Left ventricle myocardium superior (tissue), 1 donor: ENCODE measurements around the gene PRCP. TPM values are rescaled to one million over a fixed set of nuclear protein-coding genes. Genes with fewer than 3 reads are reported as not detected.

Experiments
- ATAC-seq: fragments of 200-7000 bp; cut with Tn5 transposase; one replicate; pipeline ENCODE4 v1.9.1; 2020; ENCODE audit warnings: mild to moderate bottlenecking, moderate library complexity
- DNase-seq: peaks from one replicate; pipeline ENCODE4 v3.0.0-alpha.2; 2020
- intact Hi-C: fragments of 100-400 bp; cut with micrococcal nuclease; formaldehyde crosslinking; loops from one replicate; pipeline ENCODE4 v1.11.0; 2022
- total RNA-seq: library from RNA; stranded (reverse); fragmentation: NEBNext Ultra II Directional; extraction: Animal tissue kit (Norgen Biotek cat#: 25700); gene quantifications from one replicate; pipeline ENCODE4 v1.2.1, GENCODE V29; 2021
- donor health status: DM: no; HTN: yes; CAD: no; lungs with severe emphysema.

PRCP gene
- total RNA-seq, 1 donor from 2014 or later = 41.1 TPM

DNA sequence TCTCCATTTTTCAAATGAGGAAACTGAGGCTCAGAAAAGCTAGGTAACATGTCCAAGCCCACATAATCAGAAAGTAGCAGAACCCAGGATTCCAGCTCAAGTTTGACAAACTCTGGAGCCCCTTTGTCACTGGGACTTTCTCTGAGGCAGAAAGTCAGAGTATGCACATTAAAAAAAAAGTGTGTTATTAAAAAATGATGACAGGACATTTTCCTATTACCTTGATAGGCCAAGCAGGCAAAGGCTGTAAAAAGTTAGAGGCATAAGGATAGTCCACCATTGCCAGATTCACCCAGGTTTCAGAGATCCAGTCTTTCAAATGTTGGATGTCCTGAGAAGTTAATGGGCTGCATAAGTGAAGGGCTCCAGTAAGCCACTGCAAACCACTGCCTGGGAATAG, 51.4 kb downstream of the PRCP start:
- intact Hi-C loops = no loop called here
- DNase-seq (no peak), ATAC-seq (no peak)

DNA sequence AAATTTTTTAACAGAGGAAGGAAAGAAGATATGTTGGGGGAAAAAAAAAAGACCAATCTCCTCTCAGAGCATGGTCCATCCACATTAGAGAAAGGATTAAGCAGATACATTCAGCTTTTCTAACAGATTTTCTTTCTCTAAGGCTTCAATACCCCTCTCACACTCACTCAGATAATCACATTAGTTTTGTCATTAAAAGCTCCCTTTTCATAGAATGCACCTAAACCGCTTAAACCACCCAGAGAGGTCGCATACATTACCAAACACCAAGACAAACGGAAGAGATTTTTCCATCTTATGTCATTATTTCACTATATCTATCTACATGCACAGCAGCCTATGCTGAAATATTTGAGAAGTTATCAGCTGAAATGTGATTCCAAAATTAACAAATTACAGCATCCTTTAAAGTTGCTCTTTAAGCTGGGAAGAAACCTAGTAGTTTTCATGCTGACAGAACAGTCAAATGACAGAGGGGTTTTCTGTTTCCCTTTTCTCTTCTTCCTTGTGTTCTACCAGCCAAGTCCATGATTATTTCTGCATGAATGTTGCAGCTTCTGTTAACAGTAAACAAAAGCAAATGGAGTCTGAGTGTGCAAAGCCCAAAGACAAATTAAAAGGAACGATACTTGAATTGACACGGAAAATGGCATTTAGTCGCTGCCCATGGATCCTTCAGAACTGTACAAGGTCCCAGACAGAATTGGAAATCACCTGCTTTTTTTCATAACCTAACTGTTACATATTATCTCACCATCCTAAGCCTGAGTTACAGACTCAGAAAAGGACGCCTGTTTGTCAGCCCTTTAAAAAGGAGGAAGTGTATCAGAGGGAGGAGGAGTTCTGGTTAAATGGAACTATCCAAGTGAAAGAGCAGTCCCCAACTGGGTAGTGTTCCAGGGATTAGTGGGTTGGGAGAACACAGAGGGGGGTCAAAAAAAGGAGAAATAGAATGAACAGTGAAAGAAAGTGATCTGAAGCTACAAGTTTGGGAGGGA, 54.6 kb downstream of the PRCP start:
- no peak for ATAC-seq
- intact Hi-C loops = no loop called here
- no peak for DNase-seq

DNA sequence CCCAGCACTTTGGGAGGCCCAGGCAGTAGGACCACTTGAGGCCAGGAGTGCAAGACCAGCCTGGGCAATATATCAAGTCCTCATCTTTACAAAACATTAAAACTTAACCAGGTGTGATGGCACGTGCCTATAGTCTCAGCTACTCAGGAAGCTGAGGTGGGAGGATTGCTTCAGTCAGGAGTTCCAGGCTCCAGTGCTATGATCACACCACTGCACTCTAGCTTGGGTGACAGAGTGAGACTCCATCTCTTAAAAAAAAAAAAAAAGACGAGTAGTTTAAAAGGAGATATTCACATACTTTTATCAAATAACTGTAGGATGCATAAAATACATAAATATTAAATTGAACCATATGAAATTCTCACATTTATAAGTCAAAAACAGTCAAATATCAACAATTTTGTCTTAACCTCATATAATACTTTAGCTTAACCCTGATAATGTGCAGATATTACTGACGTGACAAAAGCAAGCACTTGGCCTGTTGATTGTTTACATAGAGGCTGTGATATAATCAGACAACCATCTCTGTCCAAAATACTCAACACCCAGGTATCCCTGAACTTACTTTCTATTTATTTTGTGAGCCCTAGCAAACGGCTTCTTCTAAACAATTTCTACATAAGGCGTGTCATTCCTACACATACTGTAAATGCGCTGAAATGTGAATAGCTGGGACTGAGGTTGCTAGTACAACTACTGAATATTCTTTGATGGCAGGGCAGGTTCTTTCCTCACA, 57.0 kb downstream of the PRCP start:
- intact Hi-C loops = no loop called here
- DNase-seq (no peak), ATAC-seq (no peak)

DNA sequence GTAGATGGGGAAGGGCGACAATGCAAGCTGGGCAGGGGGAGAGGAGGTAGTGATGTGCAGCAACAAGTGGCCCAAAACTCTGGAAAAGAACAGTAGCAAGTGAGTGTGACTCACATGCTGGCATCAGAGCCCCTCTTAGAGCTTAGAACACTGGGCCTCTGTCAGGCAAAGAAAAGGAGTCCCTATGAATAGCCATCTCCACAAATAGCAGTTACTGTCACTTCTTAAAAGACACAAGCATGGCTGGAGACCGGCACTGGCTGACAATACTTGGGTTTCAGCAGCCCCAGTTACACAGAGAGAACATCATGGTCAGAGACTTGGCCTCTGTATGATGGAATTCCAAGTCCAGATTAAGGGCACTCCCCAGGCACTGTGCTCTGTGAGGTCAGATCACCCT, 58.2 kb downstream of the PRCP start:
- intact Hi-C loops = no loop called here
- no peak for DNase-seq
- peak; percentile 93 for ATAC-seq

DNA sequence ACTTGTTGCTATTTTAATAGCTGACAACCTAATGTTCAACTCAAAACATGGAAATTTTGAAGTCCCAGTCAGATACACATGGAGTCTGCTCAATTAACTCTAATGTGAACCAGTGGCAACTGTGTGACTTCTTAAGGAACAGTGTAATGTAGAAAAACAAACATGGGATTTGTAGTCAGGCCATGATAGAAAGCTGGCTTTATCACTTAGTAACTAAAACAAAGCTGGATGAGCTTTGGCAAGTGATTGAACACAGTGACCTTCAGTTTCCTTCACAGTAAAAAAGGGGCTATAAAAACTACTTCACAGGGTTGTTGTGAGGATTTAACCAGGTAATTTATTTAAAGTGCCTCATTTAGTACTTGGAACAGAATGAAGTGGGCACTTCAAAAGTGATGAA, 62.6 kb downstream of the PRCP start:
- DNase-seq = no peak
- no peak for ATAC-seq
- intact Hi-C loops = no loop called here

DNA sequence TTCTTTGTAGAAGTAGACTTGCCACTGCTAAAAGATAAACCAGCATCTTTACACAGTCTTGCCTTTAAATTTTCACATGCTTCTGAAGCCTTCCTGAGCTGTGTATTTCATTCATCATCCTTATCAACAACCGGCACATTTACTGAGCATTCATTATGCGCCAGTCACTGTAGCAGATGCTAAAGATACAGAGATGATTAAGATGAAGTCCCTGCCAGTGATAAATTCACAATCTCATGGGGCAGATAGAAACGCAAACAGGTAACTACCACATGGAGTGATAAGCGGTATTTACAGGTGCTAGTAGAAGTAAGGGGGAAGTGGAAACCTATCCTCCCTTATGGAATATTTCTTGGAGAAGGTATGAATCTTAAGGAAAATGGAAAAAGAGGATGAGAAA, 67.2 kb downstream of the PRCP start:
- intact Hi-C loops = no loop called here
- no peak for ATAC-seq
- DNase-seq = no peak

DNA sequence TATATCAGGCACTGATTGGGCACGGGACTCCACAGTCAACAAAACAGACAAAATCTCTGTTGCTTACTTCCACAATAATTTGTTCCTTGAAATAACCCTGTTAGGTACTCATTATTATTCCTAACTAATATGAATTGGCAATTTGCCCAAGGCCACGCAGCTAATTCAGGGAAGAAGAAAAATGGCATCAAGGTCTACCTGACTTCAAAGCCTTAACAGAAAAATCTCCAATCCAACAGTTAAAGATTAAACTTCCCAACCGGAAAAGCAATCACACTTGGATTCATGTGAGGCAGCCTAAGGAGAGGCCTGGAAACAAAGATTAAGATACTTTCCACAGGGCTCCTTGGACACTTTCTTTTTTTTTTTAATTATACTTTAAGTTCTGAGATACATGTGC, 68.9 kb downstream of the PRCP start:
- intact Hi-C loops = no loop called here
- DNase-seq (no peak), ATAC-seq (no peak)

DNA sequence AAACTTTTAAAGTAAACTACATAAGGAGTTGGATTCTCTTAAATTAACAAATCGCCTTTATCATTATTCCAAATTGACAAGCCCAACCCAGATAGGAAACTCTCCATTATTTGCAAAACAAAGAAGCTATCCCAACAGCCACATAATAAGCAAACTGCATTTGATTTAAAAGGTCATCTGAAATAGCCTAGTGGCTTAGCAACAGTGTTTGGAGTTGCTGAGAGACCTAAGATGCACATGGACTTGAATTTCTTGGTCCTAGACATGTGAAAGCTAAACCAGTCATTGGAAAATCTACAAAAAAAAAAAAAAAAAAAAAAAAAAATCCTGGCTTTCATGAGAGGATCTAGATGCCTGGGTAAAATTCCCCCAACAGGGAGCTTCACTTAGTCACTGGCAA, 69.5 kb downstream of the PRCP start:
- DNase-seq (no peak), ATAC-seq (no peak)
- intact Hi-C loops = no loop called here

DNA sequence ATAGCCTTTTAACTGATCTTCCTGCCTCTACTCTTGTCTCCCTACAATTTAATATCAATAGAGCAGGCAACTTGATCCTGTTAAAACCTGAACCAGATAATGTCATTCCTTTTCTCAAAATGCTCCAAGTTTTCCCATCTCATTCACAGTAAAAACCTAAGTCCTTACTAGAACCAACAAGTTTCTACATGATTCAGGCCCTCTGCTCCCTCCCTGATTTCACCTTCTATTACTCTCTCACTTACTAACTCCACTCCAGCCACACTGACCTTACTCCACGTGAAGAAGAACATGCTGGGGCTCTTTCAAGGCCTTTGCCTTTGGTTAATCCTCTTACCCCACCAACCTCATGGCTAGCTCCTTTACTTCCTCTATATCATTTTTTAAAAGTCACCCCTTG, 71.1 kb downstream of the PRCP start:
- ATAC-seq = no peak
- intact Hi-C loops = no loop called here
- no peak for DNase-seq

DNA sequence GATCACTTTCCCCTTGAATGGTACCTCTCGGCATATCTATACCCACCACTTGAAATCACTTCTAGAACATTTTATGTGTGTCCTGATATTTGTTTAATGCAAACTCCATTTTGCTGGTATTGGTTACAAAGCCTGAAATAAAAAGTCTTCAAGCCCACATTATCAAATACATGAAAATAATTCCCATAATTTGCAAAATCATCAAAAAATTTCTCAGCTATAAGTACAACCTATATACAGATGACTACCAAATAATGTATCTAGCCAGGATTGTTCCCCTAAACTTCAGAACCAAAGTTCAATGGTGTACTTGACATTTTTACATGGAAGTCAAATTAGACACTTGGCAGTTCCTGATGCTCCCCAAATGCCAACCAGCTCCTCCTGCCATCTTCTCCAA, 71.8 kb downstream of the PRCP start:
- no peak for DNase-seq
- ATAC-seq = no peak
- intact Hi-C loops = no loop called here

DNA sequence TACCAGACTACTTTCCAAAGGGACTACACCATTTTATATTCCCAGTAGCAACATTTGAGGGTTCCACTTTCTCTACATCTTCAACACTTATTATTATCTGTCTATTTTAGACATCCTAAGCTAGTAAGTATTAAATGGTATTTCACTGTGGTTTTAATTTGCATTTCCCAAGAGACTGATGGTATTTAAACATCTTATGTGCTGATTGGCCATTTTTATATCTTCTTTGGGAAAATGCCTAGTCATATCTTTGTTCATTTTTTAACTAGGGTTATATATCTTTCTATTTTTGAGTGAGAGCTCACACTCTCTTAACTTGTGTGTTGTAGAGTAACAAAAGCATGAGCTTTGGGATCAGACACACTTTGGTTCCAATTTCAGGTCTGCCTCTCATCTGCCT, 73.7 kb downstream of the PRCP start:
- intact Hi-C loops = no loop called here
- ATAC-seq = no peak

DNA sequence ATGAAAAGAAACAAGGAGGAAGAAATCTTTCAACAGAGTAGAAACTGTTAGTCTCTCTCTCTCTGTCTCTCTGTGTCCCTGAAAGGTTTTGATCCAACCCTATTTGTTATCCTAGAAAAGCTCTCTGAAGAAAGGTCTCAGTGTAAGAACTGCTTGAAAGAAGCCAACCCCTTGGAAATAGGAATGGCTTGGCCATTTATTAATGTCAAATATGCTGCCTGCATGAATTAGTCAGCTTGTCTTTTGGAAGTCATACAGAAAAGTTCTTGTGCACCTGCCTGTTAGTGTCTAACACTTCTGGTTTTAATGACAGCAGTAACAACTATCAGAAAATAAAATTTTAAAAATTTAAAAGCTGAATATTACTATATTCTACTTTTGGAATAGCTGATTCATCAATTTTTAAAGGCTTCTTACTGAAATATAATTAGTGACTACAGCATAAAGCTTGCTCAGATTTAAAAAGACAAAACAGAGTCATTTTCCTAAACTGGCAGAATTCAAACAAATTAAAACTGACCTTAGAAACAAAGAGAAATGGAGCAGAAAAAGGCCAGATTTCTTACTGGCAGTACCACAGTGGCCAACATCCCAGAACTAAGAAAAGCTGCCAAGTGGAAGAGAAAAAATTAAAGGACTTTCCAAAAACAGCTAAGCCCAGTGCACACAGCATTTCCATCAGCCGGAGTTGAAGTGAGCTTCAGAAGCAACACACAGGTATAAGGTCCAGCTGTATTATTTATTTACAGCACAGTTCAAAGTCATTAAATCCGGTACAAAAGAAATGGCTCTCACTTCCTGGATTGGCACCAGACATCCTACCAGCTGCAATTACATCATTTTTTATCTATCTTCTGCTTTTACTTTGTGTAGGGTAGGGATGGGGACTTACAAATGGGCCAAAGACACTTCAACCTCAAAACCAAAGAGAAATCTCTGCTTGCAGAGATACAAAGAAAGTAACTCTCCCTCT, 76.3 kb downstream of the PRCP start:
- no peak for ATAC-seq
- intact Hi-C loops = no loop called here
- no peak for DNase-seq

More for the DNA sequence above, 73.7 kb downstream of the PRCP start:
- no peak for DNase-seq

DNA sequence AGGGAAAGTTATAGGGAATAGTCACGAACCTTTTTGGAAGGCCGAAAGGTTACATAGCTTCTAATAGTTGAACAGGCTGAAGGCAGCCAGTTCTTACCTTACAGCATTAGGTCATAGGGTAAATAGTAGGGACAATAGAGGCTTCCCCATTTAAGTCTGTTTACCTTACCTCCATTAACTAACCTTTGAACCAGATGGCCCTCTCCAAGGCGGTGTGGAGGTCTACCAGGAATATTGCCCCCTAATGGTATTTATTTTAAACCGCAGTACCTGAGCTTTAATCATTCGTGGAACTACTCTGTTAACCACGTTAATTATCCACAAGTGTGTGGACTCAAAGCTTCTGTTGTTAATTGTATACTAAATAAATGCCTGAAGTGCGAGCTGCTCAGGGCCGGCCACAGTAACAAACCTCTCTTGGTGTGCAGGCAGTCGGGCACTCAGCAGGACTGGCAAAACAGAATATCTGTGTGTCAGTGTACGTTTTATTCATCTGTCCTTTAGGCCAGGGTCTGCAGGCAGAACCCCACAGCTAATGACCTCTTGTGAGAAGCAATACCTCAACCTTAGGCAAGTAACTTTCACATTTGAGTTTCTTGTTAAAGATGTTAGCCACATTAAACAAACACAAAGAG, 81.7 kb downstream of the PRCP start:
- ATAC-seq = no peak
- intact Hi-C loops = no loop called here
- DNase-seq = no peak

DNA sequence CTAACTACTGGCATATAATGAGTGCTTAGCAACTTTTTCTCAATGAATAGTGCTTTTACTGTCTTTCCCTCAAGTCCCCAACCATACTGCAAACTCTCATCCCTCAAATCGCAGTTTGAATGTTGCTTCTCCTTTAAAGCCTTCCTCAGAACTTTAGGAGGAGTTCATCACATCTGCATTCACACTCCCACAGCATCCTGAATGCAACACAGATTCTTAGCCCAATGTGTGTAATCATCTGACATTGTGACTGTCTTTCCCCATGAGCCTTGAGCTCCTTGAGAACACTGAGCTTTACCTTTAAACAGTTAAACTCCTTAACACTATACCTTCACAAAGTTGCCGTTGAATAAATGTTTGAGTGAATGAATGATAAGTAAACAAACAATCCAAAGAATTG, 84.8 kb downstream of the PRCP start:
- no peak for ATAC-seq
- DNase-seq = no peak
- intact Hi-C loops = no loop called here

DNA sequence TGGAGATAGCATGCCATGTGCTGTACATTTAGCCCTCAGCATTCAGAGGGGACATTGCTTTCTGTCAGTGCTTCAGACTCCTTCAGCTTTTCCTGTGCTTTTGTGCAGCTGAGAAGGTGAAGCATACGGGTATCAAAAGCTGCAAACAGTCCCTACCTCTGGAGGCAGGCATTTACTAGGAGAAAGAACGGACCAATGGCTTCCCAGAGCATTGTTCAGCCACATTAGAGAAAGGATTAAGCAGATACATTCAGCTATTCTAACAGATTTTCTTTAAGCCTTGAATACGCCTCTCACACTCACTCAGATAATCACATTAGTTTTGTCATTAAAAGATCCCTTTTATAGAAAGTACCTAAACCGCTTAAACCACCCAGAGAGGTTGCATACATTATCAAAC, 85.9 kb downstream of the PRCP start:
- no peak for DNase-seq
- intact Hi-C loops = no loop called here
- no peak for ATAC-seq

DNA sequence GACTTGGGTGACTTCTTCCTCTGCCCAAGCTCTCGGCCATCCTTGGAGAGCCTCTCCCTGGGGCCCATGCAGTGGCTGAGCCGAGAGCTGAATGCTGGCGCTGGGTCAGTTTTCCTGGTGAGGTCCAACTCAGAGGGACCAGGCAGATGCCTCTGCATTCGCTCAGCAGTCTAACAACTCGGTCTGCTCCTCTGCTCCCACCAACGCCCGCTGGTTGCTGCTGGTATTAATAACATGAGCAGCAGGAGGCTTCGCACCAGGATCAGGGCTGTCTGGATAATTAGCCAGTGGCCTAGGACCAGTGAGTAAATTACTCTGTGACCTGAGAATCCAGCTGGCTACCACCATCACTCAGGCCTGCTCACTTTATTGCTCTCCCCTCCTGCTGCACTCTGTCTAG, 88.9 kb downstream of the PRCP start:
- intact Hi-C loops = no loop called here
- ATAC-seq = no peak
- no peak for DNase-seq

DNA sequence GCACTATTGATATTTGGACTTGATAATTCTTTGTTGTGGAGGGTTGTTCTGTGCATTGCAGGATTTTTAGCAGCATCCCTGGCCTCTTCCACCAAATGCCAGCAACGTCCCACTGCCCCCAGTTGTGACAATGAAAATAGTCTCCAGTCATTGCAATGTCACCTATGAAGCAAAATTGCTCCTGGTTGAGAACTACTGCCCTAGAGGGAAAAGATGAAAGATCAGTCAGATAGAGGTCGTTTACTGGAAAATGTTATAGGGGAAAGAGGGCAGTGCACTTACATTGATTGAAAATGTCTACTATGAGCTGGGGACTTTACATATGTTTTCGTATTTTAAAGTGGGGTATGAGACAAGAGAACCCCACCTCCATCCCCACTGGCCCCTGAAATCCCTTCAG, 89.5 kb downstream of the PRCP start:
- intact Hi-C loops = no loop called here
- ATAC-seq = no peak

DNA sequence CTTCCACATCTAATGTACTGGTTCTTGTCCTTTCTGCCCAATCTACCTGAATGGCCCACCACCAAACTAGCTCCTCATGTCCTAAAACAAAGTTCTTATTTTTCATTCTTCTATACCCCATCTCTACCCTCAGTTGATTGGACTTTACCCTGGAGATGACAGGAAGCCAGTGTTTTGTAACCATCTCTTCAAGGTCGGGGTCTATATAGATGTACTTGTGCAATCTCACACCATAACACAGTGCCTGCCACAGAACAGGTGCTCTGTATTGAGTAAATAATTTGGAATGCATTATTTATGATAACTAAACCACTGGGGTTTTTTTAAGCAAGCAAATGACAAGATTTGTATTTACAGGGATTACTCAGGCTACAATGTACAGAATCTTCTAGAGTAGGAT, 89.9 kb downstream of the PRCP start:
- no peak for DNase-seq
- intact Hi-C loops = no loop called here
- no peak for ATAC-seq

More for the DNA sequence above, 89.5 kb downstream of the PRCP start:
- no peak for DNase-seq

DNA sequence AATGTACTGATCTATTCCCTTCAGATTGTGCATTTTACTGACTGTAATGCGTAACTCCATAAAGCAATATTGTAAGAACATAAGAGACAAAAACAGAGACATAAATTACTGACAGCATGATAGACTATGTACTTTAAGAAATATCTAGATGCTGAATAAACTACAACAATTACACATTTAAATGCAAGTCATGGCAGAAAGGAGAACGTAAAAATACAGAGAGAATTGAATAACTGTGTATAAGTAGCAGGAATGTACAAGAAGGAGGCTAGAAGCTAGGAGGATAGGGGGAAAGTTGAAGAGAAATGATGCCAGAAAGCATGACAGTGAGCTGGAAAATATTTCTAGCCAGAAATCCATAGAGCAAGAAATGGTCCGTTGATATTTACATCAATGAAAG, 92.6 kb downstream of the PRCP start:
- ATAC-seq = no peak
- intact Hi-C loops = no loop called here
- DNase-seq = no peak
